Trophoblast cell (in vitro differentiated cells and primary cell): Measurements from ENCODE around the gene INPP5D.

Experiments
- DNase-seq, 2 donors: peaks; one replicate each; pipeline ENCODE4 v3.0.0-alpha.2; 2016
- H2AFZ ChIP-seq: 2 replicates; pipeline ENCODE4 v1.6.1; 2013; ENCODE audit warnings: low read length, moderate library complexity, mild to moderate bottlenecking; ENCODE audit not compliant: insufficient read depth, poor library complexity
- H2AK5ac ChIP-seq: 2 replicates; pipeline ENCODE4 v1.6.1; 2013; ENCODE audit warnings: mild to moderate bottlenecking, low read length
- H2BK120ac ChIP-seq: 2 replicates; pipeline ENCODE4 v1.6.1; 2013; ENCODE audit warnings: low read length, mild to moderate bottlenecking, moderate library complexity; ENCODE audit not compliant: insufficient read depth, poor library complexity
- H2BK12ac ChIP-seq: 2 replicates; pipeline ENCODE4 v1.6.1; 2013; ENCODE audit warnings: mild to moderate bottlenecking, low read length, moderate library complexity
- H2BK5ac ChIP-seq: 2 replicates; pipeline ENCODE4 v1.6.1; 2013; ENCODE audit warnings: low read length, low read depth, moderate library complexity, mild to moderate bottlenecking; ENCODE audit not compliant: poor library complexity
- H3K14ac ChIP-seq: 2 replicates; pipeline ENCODE4 v1.6.1; 2013; ENCODE audit warnings: mild to moderate bottlenecking, low read length
- H3K18ac ChIP-seq: 2 replicates; pipeline ENCODE4 v1.6.1; 2013; ENCODE audit warnings: mild to moderate bottlenecking, low read length
- H3K23ac ChIP-seq: 2 replicates; pipeline ENCODE4 v1.6.1; 2013; ENCODE audit warnings: low read length
- H3K27ac ChIP-seq: 2 replicates; pipeline ENCODE4 v1.5.1; 2013; ENCODE audit warnings: low read depth, mild to moderate bottlenecking, inconsistent platforms, low read length, moderate library complexity
- H3K27me3 ChIP-seq: 2 replicates; pipeline ENCODE4 v1.6.1; 2013; ENCODE audit warnings: inconsistent platforms, mild to moderate bottlenecking, low read length, moderate library complexity; ENCODE audit not compliant: insufficient read depth
- H3K36me3 ChIP-seq, 2 experiments: 1 replicate in 1 of 2; 2 replicates in 1 of 2; pipeline ENCODE4 v1.6.1; 2013; ENCODE audit warnings: low read length in 2 of 2, mild to moderate bottlenecking in 2 of 2, moderate library complexity in 1 of 2; ENCODE audit not compliant: insufficient read depth in 2 of 2, control insufficient read depth in 1 of 2
- H3K4ac ChIP-seq: 2 replicates; pipeline ENCODE4 v1.6.1; 2013; ENCODE audit warnings: low read depth, mild to moderate bottlenecking, low read length, moderate library complexity
- H3K4me1 ChIP-seq, 2 experiments: 1 replicate in 1 of 2; 2 replicates in 1 of 2; pipeline ENCODE4 v1.6.1; 2013; ENCODE audit warnings: low read length in 2 of 2, mild to moderate bottlenecking in 2 of 2, moderate library complexity in 1 of 2; ENCODE audit not compliant: insufficient read depth in 2 of 2, control insufficient read depth in 1 of 2
- H3K4me2 ChIP-seq: 2 replicates; pipeline ENCODE4 v1.6.1; 2013; ENCODE audit warnings: inconsistent platforms, mild to moderate bottlenecking, low read length, moderate library complexity
- H3K4me3 ChIP-seq: 2 replicates; pipeline ENCODE4 v1.5.1; 2013; ENCODE audit warnings: mild to moderate bottlenecking, low read depth, low read length, inconsistent platforms
- H3K79me1 ChIP-seq: one replicate; pipeline ENCODE4 v1.6.1; 2013; ENCODE audit warnings: low read length
- H3K79me2 ChIP-seq: 2 replicates; pipeline ENCODE4 v1.6.1; 2013; ENCODE audit warnings: low read length, mild to moderate bottlenecking; ENCODE audit not compliant: control insufficient read depth, insufficient read depth, poor library complexity
- H3K9ac ChIP-seq: 2 replicates; pipeline ENCODE4 v1.6.1; 2013; ENCODE audit warnings: mild to moderate bottlenecking, low read length
- H3K9me3 ChIP-seq: 2 replicates; pipeline ENCODE4 v1.6.1; 2013; ENCODE audit warnings: low read depth, mild to moderate bottlenecking, control low read depth, inconsistent platforms, low read length; ENCODE audit not compliant: insufficient read depth
- H4K12ac ChIP-seq: 2 replicates; pipeline ENCODE4 v1.6.1; 2013; ENCODE audit warnings: low read depth, mild to moderate bottlenecking, low read length, moderate library complexity
- H4K8ac ChIP-seq: 2 replicates; pipeline ENCODE4 v1.6.1; 2013; ENCODE audit warnings: low read depth, mild to moderate bottlenecking, low read length, moderate library complexity
- H4K91ac ChIP-seq: one replicate; pipeline ENCODE4 v1.6.1; 2013; ENCODE audit warnings: low read depth, mild to moderate bottlenecking, low read length, moderate library complexity
- WGBS: extraction: QIAGEN DNeasy Blood & Tissue Kit; methylation state at CpG from one replicate; pipeline ENCODE4 v1.1.7; 2013; ENCODE audit warnings: missing lambda C conversion rate; ENCODE audit not compliant: insufficient read length, insufficient coverage; ENCODE audit errors: extremely low coverage; 5-methylcytosine and 5-hydroxymethylcytosine counted together

The INPP5D gene

GRCh38 chr2:233137040-233137439, 76.9 kb downstream of the INPP5D start:
- no peak overlapping the region for H3K4ac ChIP-seq
- no peak overlapping the region for H3K23ac ChIP-seq
- no peak overlapping the region for H2AK5ac ChIP-seq
- H3K18ac ChIP-seq = no peak overlapping the region
- H2BK120ac ChIP-seq = no peak overlapping the region
- H3K4me1 ChIP-seq = no peaks in the 10 kb centered on the region
- no peaks in the 10 kb centered on the region for H3K9me3 ChIP-seq
- DNase-seq = no peak
- no peaks in the 10 kb centered on the region for H3K36me3 ChIP-seq
- no peaks in the 10 kb centered on the region for H3K27me3 ChIP-seq
- no peak overlapping the region for H4K91ac ChIP-seq
- no peak overlapping the region for H4K12ac ChIP-seq
- no CpG with 5 or more reads among the region's 2 CpGs for WGBS
- H2BK12ac ChIP-seq = no peak overlapping the region
- no peak overlapping the region for H3K4me3 ChIP-seq
- no peaks in the 10 kb centered on the region for H3K79me2 ChIP-seq
- no peak overlapping the region for H2BK5ac ChIP-seq
- no peak overlapping the region for H3K14ac ChIP-seq
- H3K9ac ChIP-seq = no peak overlapping the region
- H3K27ac ChIP-seq = no peak overlapping the region
- H4K8ac ChIP-seq = no peak overlapping the region
- no peak overlapping the region for H2AFZ ChIP-seq
- peaks cover 7% of the 10 kb centered on the region for H3K79me1 ChIP-seq
- no peak overlapping the region for H3K4me2 ChIP-seq

- Histone ChIP-seq H2BK120ac (peak overlapping the region; percentile 96), H3K36me3 (no peaks in the 10 kb centered on the region), H3K18ac (peak overlapping the region; percentile 83), H3K79me2 (no peaks in the 10 kb centered on the region), H3K4me2 (no peak overlapping the region), H3K27me3 (no peaks in the 10 kb centered on the region), H3K14ac (peak overlapping the region; percentile 86), H4K91ac (peak overlapping the region; percentile 99), H3K23ac (no peak overlapping the region), H3K4ac (peak overlapping the region; percentile 52), H4K8ac (peak overlapping the region; percentile 80), H3K4me1 (no peaks in the 10 kb centered on the region), H3K9me3 (peaks cover 10% of the 10 kb centered on the region), H3K79me1 (peaks cover 7% of the 10 kb centered on the region), H2AK5ac (no peak overlapping the region), H4K12ac (no peak overlapping the region), H3K9ac (no peak overlapping the region), H2BK12ac (peak overlapping the region; percentile 94), H3K27ac (no peak overlapping the region), H3K4me3 (no peak overlapping the region), H2AFZ (peak overlapping the region; percentile 45), H2BK5ac (peak overlapping the region; percentile 90)
- DNase-seq = no peak
- no CpG with 5 or more reads among the region's 5 CpGs for WGBS
Measured at GRCh38 chr2:233140077-233140585, 80.0 kb downstream of the INPP5D start.

- Histone ChIP-seq H4K8ac (peak overlapping the region; percentile 27), H3K9me3 (peaks cover 12% of the 10 kb centered on the region), H3K4ac (no peak overlapping the region), H3K27me3 (no peaks in the 10 kb centered on the region), H4K91ac (no peak overlapping the region), H2AK5ac (no peak overlapping the region), H3K79me1 (peaks cover 7% of the 10 kb centered on the region), H3K9ac (no peak overlapping the region), H2BK5ac (no peak overlapping the region), H3K4me2 (no peak overlapping the region), H2BK12ac (no peak overlapping the region), H3K14ac (no peak overlapping the region), H3K4me3 (no peak overlapping the region), H3K79me2 (no peaks in the 10 kb centered on the region), H3K23ac (no peak overlapping the region), H3K4me1 (no peaks in the 10 kb centered on the region), H3K36me3 (no peaks in the 10 kb centered on the region), H2AFZ (no peak overlapping the region), H3K27ac (no peak overlapping the region), H3K18ac (no peak overlapping the region), H4K12ac (no peak overlapping the region), H2BK120ac (no peak overlapping the region)
- no CpG with 5 or more reads among the region's 7 CpGs for WGBS
- DNase-seq = no peak
Measured at GRCh38 chr2:233140978-233141377, 80.8 kb downstream of the INPP5D start.

- H2AK5ac ChIP-seq = no peak overlapping the region
- no peaks in the 10 kb centered on the region for H3K27me3 ChIP-seq
- no peak for DNase-seq
- H3K14ac ChIP-seq = no peak overlapping the region
- no CpG with 5 or more reads among the region's 4 CpGs for WGBS
- H3K9me3 ChIP-seq = peaks cover 12% of the 10 kb centered on the region
- no peak overlapping the region for H3K9ac ChIP-seq
- no peak overlapping the region for H4K12ac ChIP-seq
- H3K27ac ChIP-seq = no peak overlapping the region
- H2BK12ac ChIP-seq = no peak overlapping the region
- no peak overlapping the region for H2AFZ ChIP-seq
- peaks cover 7% of the 10 kb centered on the region for H3K79me1 ChIP-seq
- H3K23ac ChIP-seq = no peak overlapping the region
- H3K4me1 ChIP-seq = no peaks in the 10 kb centered on the region
- no peak overlapping the region for H4K91ac ChIP-seq
- H3K79me2 ChIP-seq = no peaks in the 10 kb centered on the region
- H3K18ac ChIP-seq = no peak overlapping the region
- H4K8ac ChIP-seq = no peak overlapping the region
- H3K36me3 ChIP-seq = no peaks in the 10 kb centered on the region
- H2BK120ac ChIP-seq = no peak overlapping the region
- H3K4me3 ChIP-seq = no peak overlapping the region
- no peak overlapping the region for H2BK5ac ChIP-seq
- H3K4ac ChIP-seq = no peak overlapping the region
- no peak overlapping the region for H3K4me2 ChIP-seq
Measured at GRCh38 chr2:233141901-233142300, 81.8 kb downstream of the INPP5D start.
